ENCODE data around the gene DENND2A. TPM values are rescaled to one million over a fixed set of nuclear protein-coding genes. Genes with fewer than 3 reads are reported as not detected.
"Not testable (repeated sequence)": the region's sequence is repeated elsewhere in the genome, so short reads cannot be mapped to it uniquely, and the experiment has no call there.

The DENND2A gene
- total RNA-seq, 2 donors from 2014 or later: 9.2 to 10.5 TPM

- H3K27ac ChIP-seq: peak overlapping the region; percentile 80 to 84
- TF ChIP-seq CTCF (IDR thresholded peaks at IDR 0.05): no peak
- no peak overlapping the region for H3K4me3 ChIP-seq
- peaks cover 0 to 37% of the 10 kb centered on the region in 2 donors for H3K4me1 ChIP-seq
- H3K36me3 ChIP-seq: peaks cover under 1% of the 10 kb centered on the region
- H3K9me3 ChIP-seq: no peaks in the 10 kb centered on the region
- H3K27me3 ChIP-seq: no peaks in the 10 kb centered on the region
- DNase-seq (ENCODE audit: low spot score): no peak
These were observed 72.4 kb downstream of the DENND2A start for GRCh38 chr7:140568021-140568813.

DNA sequence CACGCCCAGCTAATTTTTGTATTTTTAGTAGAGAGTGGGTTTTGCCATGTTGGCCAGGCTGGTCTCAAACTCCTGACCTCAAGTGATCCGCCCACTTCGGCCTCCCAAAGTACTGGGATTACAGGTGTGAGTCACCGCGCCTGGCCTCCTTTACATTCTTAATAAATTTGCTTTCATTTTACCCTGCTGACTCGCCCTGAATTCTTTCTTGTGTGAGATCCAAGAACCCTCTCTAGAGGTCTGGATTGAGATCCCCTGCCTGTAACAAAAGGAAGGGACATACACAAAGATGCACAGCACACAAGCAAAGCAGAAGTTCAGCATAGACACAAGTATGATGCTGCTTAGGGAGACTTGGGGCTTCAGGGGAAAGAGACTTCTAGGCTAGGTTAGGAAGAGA, 74.4 kb downstream of the DENND2A start:
- not testable (repeated sequence) for H3K36me3 ChIP-seq; H3K27me3 ChIP-seq; H3K9me3 ChIP-seq; H3K4me3 ChIP-seq; DNase-seq (ENCODE audit: low spot score)
- peak overlapping the region; percentile 80 to 84 for H3K27ac ChIP-seq
- peaks cover 0 to 44% of the 10 kb centered on the region in 2 donors for H3K4me1 ChIP-seq

GRCh38 chr7:140565761-140566160, 74.9 kb downstream of the DENND2A start:
- DNase-seq (ENCODE audit: low spot score); H3K36me3 ChIP-seq; H3K4me3 ChIP-seq; H3K9me3 ChIP-seq; H3K27me3 ChIP-seq: not testable (repeated sequence)
- Histone ChIP-seq H3K27ac (peak overlapping the region in 1 of 2 donors; percentile 84), H3K4me1 (peaks cover 0 to 44% of the 10 kb centered on the region in 2 donors)

DNA sequence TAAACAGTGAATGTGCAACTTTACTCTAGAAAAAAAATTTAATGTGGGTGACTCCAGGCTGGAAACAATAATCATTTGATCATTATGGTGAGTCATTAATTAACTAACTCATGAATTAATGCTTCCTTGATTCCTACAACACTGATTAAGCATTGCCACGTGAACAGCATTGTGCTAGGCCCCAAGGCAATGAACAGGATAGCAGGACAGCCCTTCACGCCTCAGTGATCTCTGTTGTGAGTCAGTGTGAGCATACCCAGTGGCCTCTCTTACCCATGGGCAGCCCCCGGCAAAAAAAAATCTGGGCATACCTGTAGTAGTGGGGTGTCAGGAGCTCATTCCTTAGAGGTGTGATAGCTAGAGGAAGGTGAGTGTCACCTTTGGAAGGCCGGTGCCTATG, 76.0 kb downstream of the DENND2A start:
- Histone ChIP-seq H3K36me3 (peaks cover 9% of the 10 kb centered on the region), H3K4me3 (no peak overlapping the region), H3K27ac (peak overlapping the region in 1 of 2 donors; percentile 13), H3K4me1 (peaks cover 0 to 38% of the 10 kb centered on the region in 2 donors), H3K27me3 (no peaks in the 10 kb centered on the region), H3K9me3 (no peaks in the 10 kb centered on the region)
- no peak for DNase-seq (ENCODE audit: low spot score)
- TF ChIP-seq CTCF (IDR thresholded peaks at IDR 0.05): no peak

DNA sequence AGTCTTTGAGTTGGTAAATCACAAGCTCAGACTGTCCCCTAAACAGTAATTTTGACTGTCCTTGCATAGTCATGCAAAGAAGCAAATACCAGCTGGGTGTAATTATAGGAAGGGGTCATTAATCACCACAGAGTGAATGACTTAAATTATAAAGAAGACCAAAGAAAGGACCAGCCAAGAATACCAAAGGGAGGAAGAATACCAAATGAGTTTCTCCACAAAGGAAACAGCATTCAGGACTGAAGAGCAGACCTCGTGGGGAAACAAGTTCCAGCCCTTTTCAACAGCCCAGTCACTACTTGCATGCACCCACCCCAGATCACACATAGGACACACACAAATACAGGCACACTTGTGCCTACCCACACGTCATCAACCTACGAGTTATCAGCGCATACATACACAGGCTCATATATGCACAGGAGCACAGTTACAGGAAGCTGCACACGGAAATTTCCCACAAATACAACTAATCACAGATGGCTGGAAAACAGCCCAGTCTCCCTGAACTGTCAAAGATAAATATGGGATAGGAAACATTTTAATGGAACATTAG, 77.6 kb downstream of the DENND2A start:
- Histone ChIP-seq H3K36me3 (peaks cover 20% of the 10 kb centered on the region), H3K4me3 (no peak overlapping the region), H3K4me1 (peaks cover 0 to 22% of the 10 kb centered on the region in 2 donors), H3K9me3 (no peaks in the 10 kb centered on the region), H3K27ac (no peak overlapping the region), H3K27me3 (no peaks in the 10 kb centered on the region)
- no peak for DNase-seq (ENCODE audit: low spot score)
- TF ChIP-seq CTCF (IDR thresholded peaks at IDR 0.05): no peak

GRCh38 chr7:140559410-140559809, 81.2 kb downstream of the DENND2A start:
- Histone ChIP-seq H3K4me1 (peaks cover 0 to 8% of the 10 kb centered on the region in 2 donors), H3K9me3 (no peaks in the 10 kb centered on the region), H3K36me3 (peaks cover 38% of the 10 kb centered on the region), H3K27ac (no peak overlapping the region), H3K4me3 (no peak overlapping the region), H3K27me3 (no peaks in the 10 kb centered on the region)
- DNase-seq (ENCODE audit: low spot score): no peak
- TF ChIP-seq CTCF (IDR thresholded peaks at IDR 0.05): no peak

Measured in right atrium auricular region (tissue), 2 donors.